A549 (cell line): ENCODE measurements around the gene KCNN3. TPM values are rescaled to one million over a fixed set of nuclear protein-coding genes. Genes with fewer than 3 reads are reported as not detected.

Experiments used
- ATAC-seq, 2 experiments: fragments of 200-7000 bp in 1 of 2; fragments of >200 bp in 1 of 2; cut with Nextera tagmentation in 1 of 2; cut with Tn5 transposase in 1 of 2; 3 replicates each; pipeline versions ENCODE4 v1.8.0 to v1.9.1; 2018 to 2020; ENCODE audit warnings: mild to moderate bottlenecking in 1 of 2, moderate library complexity in 1 of 2
- CTCF ChIA-PET: fragments of 300-600 bp; sonication (Branson Sonifier 250); formaldehyde crosslinking; extraction: SDS; loops from one replicate; lab custom pipeline; 2021; ENCODE audit warnings: antibody characterized with exemption, inconsistent platforms; lab: Yijun Ruan, JAX
- POLR2A ChIA-PET: fragments of 350-600 bp; formaldehyde crosslinking; extraction: SDS; loops from one replicate; lab custom pipeline; 2021; ENCODE audit warnings: antibody characterized with exemption, inconsistent platforms; lab: Yijun Ruan, JAX
- DNase-seq, 2 experiments: peaks; one replicate each; pipeline versions ENCODE4 v3.0.0 to v3.0.0-alpha.2; 2011 to 2016; ENCODE audit warnings: low read depth in 1 of 2, low spot score in 1 of 2
- FAIRE-seq: peaks from 2 replicates; lab custom pipeline; 2011; peaks lifted over from hg19 to GRCh38; lab: Jason Lieb, UNC
- H3K27ac ChIP-seq, 2 experiments: fragments of >200 bp; sonication (Bioruptor Twin); formaldehyde crosslinking; 3 replicates each; pipeline ENCODE4 v1.5.1; 2016 to 2017
- H3K4me1 ChIP-seq: fragments of >200 bp; sonication (Bioruptor Twin); formaldehyde crosslinking; 3 replicates; pipeline ENCODE4 v1.6.1; 2016
- H3K4me2 ChIP-seq: fragments of >200 bp; sonication (Bioruptor Twin); formaldehyde crosslinking; 3 replicates; pipeline ENCODE4 v1.6.1; 2016
- H3K4me3 ChIP-seq: fragments of >200 bp; sonication (Bioruptor Twin); formaldehyde crosslinking; 3 replicates; pipeline ENCODE4 v1.5.1; 2016
- H3K9me3 ChIP-seq: fragments of >200 bp; sonication (Bioruptor Twin); formaldehyde crosslinking; 3 replicates; pipeline ENCODE4 v1.6.1; 2016
- BCL3 ChIP-seq: fragments of >200 bp; sonication (Bioruptor Twin); formaldehyde crosslinking; IDR thresholded peaks from 3 replicates; pipeline ENCODE4 v1.6.1; 2016
- CHD2 ChIP-seq: fragments of 150-350 bp; IDR thresholded peaks from 2 replicates; pipeline ENCODE4 v1.6.1; 2014; ENCODE audit warnings: low read length; ENCODE audit not compliant: partially characterized antibody
- CHD4 ChIP-seq: fragments of 200-600 bp; sonication (generic); IDR thresholded peaks from 2 replicates; pipeline ENCODE4 v1.6.1; 2016; ENCODE audit warnings: antibody characterized with exemption, mild to moderate bottlenecking, borderline replicate concordance
- CTCF ChIP-seq: fragments of >200 bp; sonication (Bioruptor Twin); formaldehyde crosslinking; IDR thresholded peaks from 3 replicates; pipeline ENCODE4 v1.5.1; 2016
- FOXS1 ChIP-seq: fragments of 250-450 bp; sonication (Bioruptor Pico); IDR thresholded peaks from 2 replicates; pipeline ENCODE4 v1.5.0; 2020; ENCODE audit warnings: mild to moderate bottlenecking, moderate library complexity
- GATA3 ChIP-seq: IDR thresholded peaks from 2 replicates; pipeline ENCODE4 v1.6.1; 2012; ENCODE audit warnings: borderline replicate concordance
- HDAC2 ChIP-seq: fragments of 200-600 bp; sonication (generic); IDR thresholded peaks from 2 replicates; pipeline ENCODE4 v1.6.1; 2016
- HEYL ChIP-seq: fragments of 250-450 bp; sonication (Bioruptor Pico); IDR thresholded peaks from 2 replicates; pipeline ENCODE4 v1.8.0; 2021; ENCODE audit warnings: mild to moderate bottlenecking, moderate library complexity
- JUN ChIP-seq, 2 experiments: fragments of >200 bp; sonication (Bioruptor Twin); formaldehyde crosslinking; IDR thresholded peaks; 2 replicates in 1 of 2; 3 replicates in 1 of 2; pipeline ENCODE4 v1.6.1; 2016 to 2017
- JUNB ChIP-seq: fragments of >200 bp; sonication (Bioruptor Twin); formaldehyde crosslinking; IDR thresholded peaks from 2 replicates; pipeline ENCODE4 v1.6.1; 2016
- MAFK ChIP-seq: fragments of 450-650 bp; IDR thresholded peaks from 2 replicates; pipeline ENCODE4 v1.6.1; 2014; ENCODE audit not compliant: partially characterized antibody
- MAX ChIP-seq: IDR thresholded peaks from 2 replicates; pipeline ENCODE4 v1.6.1; 2012
- NR3C1 ChIP-seq: fragments of >200 bp; sonication (Bioruptor Twin); formaldehyde crosslinking; IDR thresholded peaks from 3 replicates; pipeline ENCODE4 v1.6.1; 2017
- POLR2AphosphoS2 ChIP-seq: conservative IDR thresholded peaks from 2 replicates; pipeline ENCODE4 v1.6.1; 2012; ENCODE audit warnings: low read length, improper control_type of control experiment, inconsistent platforms
- RAD21 ChIP-seq, 2 experiments: fragments of >200 bp in 1 of 2; sonication (Bioruptor Twin) in 1 of 2; formaldehyde crosslinking in 1 of 2; IDR thresholded peaks in 1 of 2; conservative IDR thresholded peaks in 1 of 2; 2 replicates in 1 of 2; 3 replicates in 1 of 2; pipeline ENCODE4 v1.6.1; 2012 to 2018; ENCODE audit warnings: inconsistent platforms in 1 of 2
- REST ChIP-seq: fragments of 200-600 bp; sonication (generic); IDR thresholded peaks from 2 replicates; pipeline ENCODE4 v1.6.1; 2016; ENCODE audit warnings: antibody characterized with exemption, mild to moderate bottlenecking, moderate library complexity
- RNF2 ChIP-seq: fragments of 200-600 bp; sonication (generic); IDR thresholded peaks from 2 replicates; pipeline ENCODE4 v1.6.1; 2016; ENCODE audit warnings: low read depth, mild to moderate bottlenecking, antibody characterized with exemption, moderate library complexity, borderline replicate concordance
- TFCP2L1 ChIP-seq: fragments of 250-450 bp; sonication (Bioruptor Pico); IDR thresholded peaks from 2 replicates; pipeline ENCODE4 v1.5.0; 2021; ENCODE audit warnings: mild to moderate bottlenecking
- TP53 ChIP-seq: fragments of 250-450 bp; sonication (Bioruptor Pico); IDR thresholded peaks from 2 replicates; pipeline ENCODE4 v1.5.0; 2021; ENCODE audit warnings: mild to moderate bottlenecking, moderate library complexity
- ZFP36 ChIP-seq: fragments of 450-650 bp; IDR thresholded peaks from 2 replicates; pipeline ENCODE4 v1.6.1; 2014; ENCODE audit warnings: borderline replicate concordance; ENCODE audit not compliant: partially characterized antibody
- WGBS: methylation state at CpG from one replicate; pipeline ENCODE4 v1.1.6; 2017; ENCODE audit errors: missing lambda C conversion rate; 5-methylcytosine and 5-hydroxymethylcytosine counted together
- polyA plus RNA-seq, 4 experiments: library from polyadenylated mRNA; depleted of rRNA in 3 of 4; stranded (reverse); fragments of >200 nt; fragmentation: RNase III in 1 of 4; extraction: RNeasy Plus Mini Kit Qiagen cat#74134 plus additional on column Dnase treatment in 1 of 4; gene quantifications; 2 replicates in 3 of 4; 3 replicates in 1 of 4; pipeline ENCODE4 v1.2.3, GENCODE V29; 2011 to 2017

The KCNN3 gene
- polyA plus RNA-seq, 2 of the 4 experiments (the other 2 are of a cell fraction) = 0.01 to 0.03 TPM

- no peaks in the 10 kb centered on the region for H3K4me1 ChIP-seq
- TF ChIP-seq POLR2AphosphoS2 (no peak), CHD2 (no peak), CHD4 (no peak), CTCF (no peak), TFCP2L1 (CRISPR knock-in tag) (no peak), ZFP36 (no peak)
- CTCF ChIA-PET = interaction anchor here (0.9 to 3.9 kb wide), 2 partner anchors 9 to 217 kb away, joined by 3 to 14 read pairs; no protein-coding TSS in a partner anchor
- no peaks in the 10 kb centered on the region for H3K9me3 ChIP-seq
- H3K4me2 ChIP-seq = no peak overlapping the region
- no peak for FAIRE-seq
- no peak overlapping the region for H3K27ac ChIP-seq
- no peak for DNase-seq
- POLR2A ChIA-PET = no interaction called here
- 21% methylated on average over 2 of the region's 2 CpGs for WGBS
- H3K4me3 ChIP-seq = no peak overlapping the region
- no peak for ATAC-seq
These were observed 209.0 kb downstream of the KCNN3 start for GRCh38 chr1:154661110-154661509.

- POLR2A ChIA-PET = no interaction called here
- CTCF ChIA-PET = interaction anchor here (1.0 to 3.9 kb wide), 3 partner anchors 10 to 402 kb away, joined by 3 to 14 read pairs (median 3); no protein-coding TSS in a partner anchor
These were observed 210.1 kb downstream of the KCNN3 start for GRCh38 chr1:154659823-154660592.

GRCh38 chr1:154657556-154657955 is 212.5 kb downstream of the KCNN3 start:
- H3K27ac ChIP-seq = no peak overlapping the region
- whole genome bisulfite sequencing = 2% methylated on average over 2 of the region's 2 CpGs
- ChIA-PET CTCF (interaction anchor here (1.0 to 3.9 kb wide), 3 partner anchors 10 to 91 kb away, joined by 3 to 14 read pairs (median 4); no protein-coding TSS in a partner anchor), POLR2A (no interaction called here)
- DNase-seq (no peak), ATAC-seq (no peak; a peak in 1 of 6 replicates), FAIRE-seq (no peak)
- no peak overlapping the region for H3K4me3 ChIP-seq
- H3K9me3 ChIP-seq = no peaks in the 10 kb centered on the region
- TF ChIP-seq REST (no peak), FOXS1 (no peak)
- no peaks in the 10 kb centered on the region for H3K4me1 ChIP-seq
- no peak overlapping the region for H3K4me2 ChIP-seq

More at GRCh38 chr1:154659823-154660592, 210.1 kb downstream of the KCNN3 start:
- DNase-seq (no peak), ATAC-seq (no peak), FAIRE-seq (peak; percentile 68)
- Histone ChIP-seq H3K4me1 (no peaks in the 10 kb centered on the region), H3K9me3 (no peaks in the 10 kb centered on the region), H3K4me2 (no peak overlapping the region), H3K4me3 (no peak overlapping the region), H3K27ac (no peak overlapping the region)
- 35% methylated on average over 3 of the region's 3 CpGs for WGBS
- TF ChIP-seq RAD21 (conservative IDR thresholded peaks at IDR 0.05 in 1 of 2, IDR thresholded peaks at IDR 0.05 in 1 of 2) (no peak), MAFK (peak; percentile 60)

- H3K4me2 ChIP-seq = no peak overlapping the region
- no peak overlapping the region for H3K27ac ChIP-seq
- H3K9me3 ChIP-seq = no peaks in the 10 kb centered on the region
- CTCF ChIA-PET = no interaction called here
- DNase-seq (no peak), FAIRE-seq (no peak), ATAC-seq (no peak)
- no peaks in the 10 kb centered on the region for H3K4me1 ChIP-seq
- H3K4me3 ChIP-seq = no peak overlapping the region
- POLR2A ChIA-PET = no interaction called here
- TF ChIP-seq JUNB (no peak), RNF2 (no peak), MAX (no peak), TP53 (CRISPR knock-in tag) (no peak), HDAC2 (no peak), CTCF (no peak), BCL3 (no peak), HEYL (CRISPR knock-in tag) (no peak), JUN (IDR thresholded peaks at IDR 0.05) (no peak), GATA3 (no peak), POLR2AphosphoS2 (no peak), NR3C1 (no peak)
These were observed 217.2 kb downstream of the KCNN3 start for GRCh38 chr1:154652893-154653292.
